ENCODE results near the gene PLCXD1.
"Not testable (repeated sequence)": the region's sequence is repeated elsewhere in the genome, so short reads cannot be mapped to it uniquely, and the experiment has no call there.

The PLCXD1 gene

DNA sequence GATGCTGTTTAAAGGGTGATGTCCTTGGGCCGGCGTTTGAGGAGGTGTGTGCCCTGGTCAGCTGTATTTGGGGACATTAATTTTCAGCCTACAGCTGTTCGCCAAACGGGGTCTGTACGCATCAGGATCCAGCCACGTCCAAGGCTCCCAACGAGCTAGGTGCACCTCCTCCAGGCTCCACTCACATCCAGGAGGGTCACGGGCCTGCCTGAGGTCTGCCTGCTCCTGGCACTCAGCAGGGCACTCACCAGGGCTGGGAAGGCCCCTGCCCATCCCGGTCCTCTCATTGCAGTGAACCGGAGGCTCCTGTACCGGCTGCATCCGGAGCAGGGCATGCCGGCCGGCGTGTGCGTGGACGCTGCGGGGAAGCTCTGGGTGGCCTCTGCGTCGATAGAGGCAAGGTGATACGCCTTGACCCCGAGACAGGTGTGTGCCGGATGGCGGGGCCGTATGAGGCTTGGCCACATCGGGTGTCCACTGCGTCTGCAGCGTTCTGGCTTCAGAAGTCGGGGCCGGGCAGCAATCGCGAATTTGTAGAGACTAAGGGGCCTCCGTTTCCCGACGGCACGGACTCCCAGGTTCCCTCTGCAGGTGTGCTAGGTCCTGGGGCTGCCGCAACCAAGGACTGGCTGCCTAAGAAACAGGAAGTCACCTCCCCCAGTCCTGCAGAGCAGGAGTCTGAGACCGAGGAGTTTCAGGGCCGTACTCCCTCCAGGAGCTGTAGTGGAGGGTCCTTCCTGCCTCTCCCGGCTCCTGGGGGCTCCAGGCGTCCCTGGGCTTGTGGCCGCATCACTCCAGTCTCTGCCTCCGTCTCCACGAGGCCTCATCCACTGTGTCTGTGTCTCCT is 27.5 kb upstream of the PLCXD1 start:
- Histone ChIP-seq H3K4me3 (no peak overlapping the region), H3K27ac (no peak overlapping the region)
- DNase-seq (ENCODE audit: low spot score) = peak; percentile 69
- TF ChIP-seq, protein P1, sequence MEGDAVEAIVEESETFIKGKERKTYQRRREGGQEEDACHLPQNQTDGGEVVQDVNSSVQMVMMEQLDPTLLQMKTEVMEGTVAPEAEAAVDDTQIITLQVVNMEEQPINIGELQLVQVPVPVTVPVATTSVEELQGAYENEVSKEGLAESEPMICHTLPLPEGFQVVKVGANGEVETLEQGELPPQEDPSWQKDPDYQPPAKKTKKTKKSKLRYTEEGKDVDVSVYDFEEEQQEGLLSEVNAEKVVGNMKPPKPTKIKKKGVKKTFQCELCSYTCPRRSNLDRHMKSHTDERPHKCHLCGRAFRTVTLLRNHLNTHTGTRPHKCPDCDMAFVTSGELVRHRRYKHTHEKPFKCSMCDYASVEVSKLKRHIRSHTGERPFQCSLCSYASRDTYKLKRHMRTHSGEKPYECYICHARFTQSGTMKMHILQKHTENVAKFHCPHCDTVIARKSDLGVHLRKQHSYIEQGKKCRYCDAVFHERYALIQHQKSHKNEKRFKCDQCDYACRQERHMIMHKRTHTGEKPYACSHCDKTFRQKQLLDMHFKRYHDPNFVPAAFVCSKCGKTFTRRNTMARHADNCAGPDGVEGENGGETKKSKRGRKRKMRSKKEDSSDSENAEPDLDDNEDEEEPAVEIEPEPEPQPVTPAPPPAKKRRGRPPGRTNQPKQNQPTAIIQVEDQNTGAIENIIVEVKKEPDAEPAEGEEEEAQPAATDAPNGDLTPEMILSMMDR (IDR thresholded peaks at IDR 0.05) = no peak

DNA sequence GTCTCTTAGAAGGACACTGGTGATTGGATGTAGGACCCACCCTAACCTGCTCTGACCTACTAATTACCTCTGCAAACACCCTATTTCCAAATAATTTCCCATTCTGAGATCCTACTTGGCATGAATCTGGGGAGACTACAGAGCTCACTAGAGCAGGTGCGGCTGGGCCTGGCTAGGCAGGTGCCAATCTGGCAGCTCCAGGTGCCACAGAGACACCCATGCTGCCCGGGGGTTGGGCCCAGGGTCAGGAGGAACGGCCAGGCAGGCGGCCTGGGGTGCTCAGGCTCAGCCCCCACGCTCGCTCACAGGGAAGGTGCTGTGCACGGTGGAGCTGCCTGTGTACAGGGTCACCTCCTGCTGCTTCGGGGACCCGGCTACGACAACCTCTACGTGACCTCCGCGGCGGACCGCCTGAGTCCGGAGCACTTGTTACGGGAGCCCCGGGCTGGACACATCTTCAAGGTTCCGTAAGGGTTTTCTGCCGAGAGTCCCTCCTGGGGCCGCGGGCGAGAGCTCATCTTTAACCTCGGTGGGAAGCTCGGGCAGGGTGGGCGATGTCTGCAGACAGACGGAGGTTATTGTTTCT is 26.5 kb upstream of the PLCXD1 start:
- Histone ChIP-seq H3K4me3 (no peak overlapping the region), H3K27ac (no peak overlapping the region)
- TF ChIP-seq, protein P1 (IDR thresholded peaks at IDR 0.05) = no peak
- DNase-seq (ENCODE audit: low spot score) = peak; percentile 8

DNA sequence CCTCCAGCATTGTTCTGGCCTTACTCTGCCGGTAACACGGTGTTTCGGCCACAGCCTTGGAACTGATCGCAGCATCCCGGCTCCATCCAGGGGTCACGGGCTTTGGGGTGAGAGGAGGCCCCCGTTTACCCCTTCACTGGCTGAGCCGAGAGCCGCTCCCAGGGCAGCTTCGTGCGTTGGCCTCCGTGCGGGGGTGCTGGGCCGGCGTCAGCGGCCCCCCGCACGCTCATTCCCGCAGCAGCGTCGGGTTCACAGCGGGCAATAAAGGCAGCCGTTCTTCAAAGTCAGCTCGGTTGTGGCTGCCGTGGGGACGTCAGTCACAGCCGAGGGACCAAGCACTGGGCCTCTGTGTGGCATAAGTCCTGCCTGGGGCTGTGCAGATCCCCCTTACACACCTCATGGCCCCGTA is 25.3 kb upstream of the PLCXD1 start:
- Histone ChIP-seq H3K27ac (no peak overlapping the region), H3K4me3 (no peak overlapping the region)
- TF ChIP-seq, protein P1 (IDR thresholded peaks at IDR 0.05) = no peak
- DNase-seq (ENCODE audit: low spot score) = no peak

DNA sequence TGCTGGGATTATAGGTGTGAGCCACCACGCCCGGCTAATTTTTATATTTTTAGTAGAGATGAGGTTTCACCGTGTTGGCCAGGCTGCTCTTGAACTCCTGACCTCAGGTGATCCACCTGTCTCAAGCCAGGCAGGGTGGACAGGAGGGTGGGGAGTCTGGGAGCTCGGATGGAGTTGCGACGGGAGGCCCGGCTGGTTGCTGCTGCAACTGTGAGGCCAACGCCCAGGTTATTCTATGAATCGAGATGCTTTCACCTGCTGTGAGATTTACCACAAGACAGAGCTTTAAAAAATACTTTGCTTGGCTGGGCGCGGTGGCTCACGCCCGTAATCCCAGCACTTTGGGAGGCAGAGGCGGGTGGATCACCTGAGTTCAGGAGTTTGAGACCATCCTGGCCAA is 24.1 kb upstream of the PLCXD1 start:
- not testable (repeated sequence) for H3K27ac ChIP-seq; H3K4me3 ChIP-seq; DNase-seq (ENCODE audit: low spot score)

DNA sequence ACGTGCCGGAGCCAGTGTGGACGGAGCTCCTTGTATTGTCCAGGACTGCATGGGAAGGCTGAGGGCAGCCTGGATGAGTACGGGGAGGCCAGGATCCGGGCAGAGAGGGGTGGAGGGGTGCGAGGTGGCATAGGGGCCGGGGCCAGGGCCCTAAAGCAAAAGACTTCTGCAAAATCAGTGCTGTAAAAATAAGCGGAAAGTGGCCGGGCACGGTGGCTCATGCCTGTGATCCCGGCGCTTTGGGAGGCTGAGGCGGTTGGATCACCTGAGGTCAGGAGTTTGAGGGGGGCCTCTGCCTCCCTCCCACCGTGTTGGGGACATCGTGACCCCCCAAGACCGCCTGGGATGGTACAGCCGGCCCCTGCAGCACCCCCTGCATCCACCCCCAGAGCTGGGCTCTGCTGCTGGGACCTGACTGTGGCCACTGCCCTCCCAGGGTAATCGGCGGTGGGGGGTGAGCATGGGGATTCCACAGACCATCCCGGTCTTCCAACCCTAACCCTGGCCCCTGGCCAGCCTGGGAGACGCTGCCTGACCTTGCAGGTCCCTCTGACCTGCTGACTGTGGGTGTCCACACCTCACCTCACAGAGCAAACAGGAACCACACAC is 23.4 kb upstream of the PLCXD1 start:
- no peak overlapping the region for H3K27ac ChIP-seq
- no peak for DNase-seq (ENCODE audit: low spot score)
- no peak overlapping the region for H3K4me3 ChIP-seq
- TF ChIP-seq, protein P1 (IDR thresholded peaks at IDR 0.05) = no peak

DNA sequence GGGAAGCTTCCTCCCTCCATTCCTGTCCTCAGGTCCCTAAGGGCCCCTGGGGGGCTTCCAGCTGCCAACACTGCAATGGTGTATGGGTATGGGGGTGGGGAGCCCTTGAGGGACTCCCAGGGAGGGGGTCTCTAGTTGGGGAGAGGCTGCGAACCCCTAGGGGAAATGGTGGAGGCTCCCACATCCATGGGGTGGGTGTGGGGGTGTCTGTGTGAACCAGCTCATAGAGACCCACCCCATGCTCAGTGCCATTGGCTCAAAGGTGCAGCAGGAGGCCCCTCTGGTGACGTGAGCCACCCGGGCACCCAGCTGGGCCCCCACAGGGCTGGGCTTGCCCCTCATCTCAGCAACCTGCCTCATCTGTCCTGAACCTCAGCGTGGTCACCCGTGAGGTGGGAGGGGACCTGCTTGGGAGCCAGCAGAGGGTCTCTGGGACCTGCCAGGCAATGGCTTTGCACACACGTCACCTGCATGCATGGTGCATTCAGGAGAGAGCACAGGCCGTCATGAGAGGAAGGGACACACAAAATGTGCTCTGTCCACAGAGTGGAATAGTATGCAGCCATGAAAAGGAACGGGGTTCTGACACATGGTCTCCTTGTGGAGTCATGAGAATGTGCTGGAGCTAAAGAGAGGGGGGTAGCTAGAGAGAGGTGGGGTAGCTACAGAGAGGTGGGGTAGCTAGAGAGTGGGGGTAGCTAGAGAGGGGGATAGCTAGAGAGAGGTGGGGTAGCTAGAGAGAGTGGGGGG is 22.7 kb upstream of the PLCXD1 start:
- Histone ChIP-seq H3K4me3 (no peak overlapping the region), H3K27ac (no peak overlapping the region)
- no peak for DNase-seq (ENCODE audit: low spot score)
- TF ChIP-seq, protein P1 (IDR thresholded peaks at IDR 0.05) = no peak

DNA sequence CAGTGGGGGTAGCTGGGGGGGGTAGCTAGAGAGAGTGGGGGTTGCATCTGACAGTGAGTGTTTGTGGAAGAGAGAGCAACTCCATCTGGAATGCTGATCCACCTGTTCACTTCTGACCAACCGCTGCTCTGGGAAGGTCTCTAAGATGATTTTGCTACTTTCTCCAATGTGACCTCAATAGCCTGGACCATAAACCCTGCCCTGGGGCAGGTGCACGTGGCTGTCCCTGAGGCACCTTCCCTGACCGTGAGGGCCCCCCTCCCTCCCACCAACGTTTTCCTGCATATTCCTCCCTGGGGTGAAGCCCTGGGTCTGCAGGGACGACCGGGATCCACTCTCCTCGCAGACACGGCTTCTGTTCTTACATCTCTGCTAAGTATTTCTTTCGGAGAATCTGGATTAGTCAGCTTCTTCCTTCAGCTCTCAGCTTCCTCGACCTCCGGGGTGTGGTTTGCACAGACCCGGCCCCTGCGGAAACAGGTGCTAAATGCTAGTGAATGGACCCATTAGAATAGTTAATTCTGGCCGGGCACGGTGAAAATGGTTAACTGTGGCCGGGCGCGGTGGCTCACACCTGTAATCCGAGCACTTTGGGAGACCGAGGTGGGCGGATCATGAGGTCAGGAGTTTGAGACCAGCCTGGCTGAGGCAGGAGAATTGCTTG is 21.4 kb upstream of the PLCXD1 start:
- TF ChIP-seq, protein P1 (IDR thresholded peaks at IDR 0.05) = no peak
- H3K4me3 ChIP-seq = no peak overlapping the region
- no peak for DNase-seq (ENCODE audit: low spot score)
- no peak overlapping the region for H3K27ac ChIP-seq
